Fibroblast of skin of left biceps (primary cell): ENCODE results near the gene PRCD.

ENCODE experiments used
- DNase-seq, 2 experiments: peaks; one replicate each; pipeline ENCODE4 v3.0.0-alpha.2; 2013; ENCODE audit warnings: low read depth in 2 of 2

PRCD gene

DNA sequence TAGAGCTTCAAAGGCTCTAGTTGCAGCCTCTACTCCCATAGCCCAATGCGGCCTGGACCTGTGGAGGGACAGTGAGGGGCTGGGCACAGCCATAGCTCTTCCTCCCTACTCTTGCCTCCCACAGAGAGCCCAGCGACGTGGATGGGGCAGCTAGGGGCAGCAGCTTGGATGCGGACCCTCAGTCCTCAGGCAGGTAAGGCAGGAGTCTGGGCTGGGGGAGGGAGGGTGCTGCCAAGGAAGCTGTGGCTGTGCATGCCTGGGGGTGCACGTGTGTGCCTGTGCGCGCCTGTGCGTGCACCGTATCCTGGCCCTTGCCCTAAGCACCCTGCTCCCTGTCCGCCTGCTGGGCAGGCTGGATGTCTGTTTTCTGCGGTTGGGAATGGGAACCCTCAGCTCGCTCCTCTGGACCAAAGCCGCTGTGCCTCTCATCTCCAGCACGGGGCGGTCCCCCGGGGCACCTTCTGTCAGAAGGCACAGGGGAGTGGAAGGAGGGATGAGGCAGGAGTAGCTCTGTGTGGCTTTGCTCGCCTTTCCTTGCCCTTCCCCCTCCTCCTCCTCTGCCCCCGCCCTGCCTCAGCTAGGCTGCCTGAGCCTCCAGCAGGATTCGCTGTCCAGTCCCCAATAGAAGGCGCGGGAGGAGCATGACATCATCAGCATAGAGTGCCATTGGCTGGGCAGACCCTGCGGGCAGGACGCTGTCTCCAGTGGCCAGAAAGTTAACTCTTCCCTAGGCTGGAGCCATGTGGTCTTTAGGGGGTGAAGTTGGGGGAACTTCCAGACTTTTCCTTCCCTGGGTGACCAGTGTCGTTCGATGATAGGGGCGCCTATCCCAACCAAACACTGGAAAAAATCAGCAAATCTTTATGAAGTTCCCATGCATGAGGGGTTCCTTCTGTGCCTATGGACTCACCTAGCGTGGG is 797 bp downstream of the PRCD start:
- peak; percentile 75 to 80 for DNase-seq

DNA sequence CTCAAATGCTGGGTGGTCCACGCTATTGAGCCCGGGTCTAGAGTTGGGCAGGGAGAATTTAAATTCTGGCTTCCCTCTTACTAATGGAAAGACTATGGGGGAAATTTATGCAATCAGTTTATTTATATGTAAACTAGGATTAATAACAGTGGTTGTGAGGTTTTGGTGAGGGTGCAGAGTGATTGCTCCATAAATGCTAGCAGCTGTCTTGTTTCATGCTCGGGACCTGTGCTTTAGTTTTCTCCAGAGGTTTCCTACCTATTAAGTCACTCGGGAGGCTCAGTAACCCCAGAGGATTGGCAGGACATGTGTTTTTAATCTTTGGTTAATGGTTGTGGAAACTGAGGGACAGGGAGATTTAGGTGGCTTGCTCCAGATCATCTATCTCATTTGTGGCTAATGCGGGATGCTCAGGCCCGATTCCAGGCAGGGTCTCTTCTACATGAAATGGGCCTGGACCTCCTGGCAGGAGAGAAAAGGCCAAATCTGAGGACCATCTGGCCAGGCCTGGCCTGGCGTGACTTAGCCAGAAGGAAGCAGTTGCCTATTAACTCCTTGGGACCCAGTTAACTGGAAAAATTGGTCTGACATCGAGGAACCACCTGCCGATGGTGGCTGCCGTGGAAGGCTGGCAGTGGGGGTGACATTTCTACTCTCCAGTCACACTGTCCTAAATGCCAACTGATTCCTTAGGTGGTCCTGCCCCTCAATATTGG is 2.1 kb downstream of the PRCD start:
- DNase-seq: no peak

DNA sequence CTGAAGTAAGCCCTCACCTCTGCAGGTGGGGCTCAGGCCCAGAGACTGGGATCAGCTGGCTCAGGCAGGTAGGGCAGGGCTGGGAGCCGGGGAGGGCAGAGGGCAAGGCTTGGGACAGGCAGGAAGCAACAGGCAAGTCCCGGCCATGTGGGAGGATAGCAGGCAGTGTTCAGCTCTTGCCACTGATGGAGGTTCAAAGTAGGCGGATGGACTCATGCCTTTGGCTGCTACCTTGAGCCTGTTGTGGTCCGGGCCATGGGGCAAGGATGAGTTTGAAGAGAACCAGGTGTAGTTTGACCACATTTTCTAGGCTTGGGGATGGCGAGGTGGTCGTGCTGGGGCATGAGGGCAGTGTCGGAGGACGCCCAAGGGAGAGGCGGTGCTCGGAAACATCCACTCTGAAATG is 2.7 kb downstream of the PRCD start:
- DNase-seq: no peak

DNA sequence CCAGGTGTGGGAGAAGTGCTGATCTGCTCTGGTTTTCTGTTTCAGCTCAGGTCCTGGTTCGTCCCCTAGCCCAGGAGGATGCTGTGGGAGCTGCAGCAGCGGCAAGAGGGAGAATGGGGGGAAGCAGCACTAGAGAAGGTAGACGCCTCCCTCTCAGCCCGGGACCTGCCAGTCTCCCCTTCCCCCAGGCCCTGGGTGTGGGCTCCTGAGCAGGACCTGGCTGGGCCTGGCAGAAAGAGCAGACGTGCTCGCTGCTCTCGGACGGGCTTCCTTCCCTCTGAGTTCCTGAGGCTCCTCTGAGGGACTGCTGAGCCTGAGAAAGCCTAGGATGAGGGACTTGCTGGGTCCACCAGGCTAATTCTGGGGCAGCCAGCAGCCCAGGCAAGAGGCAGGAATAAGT is 3.1 kb downstream of the PRCD start:
- no peak for DNase-seq

DNA sequence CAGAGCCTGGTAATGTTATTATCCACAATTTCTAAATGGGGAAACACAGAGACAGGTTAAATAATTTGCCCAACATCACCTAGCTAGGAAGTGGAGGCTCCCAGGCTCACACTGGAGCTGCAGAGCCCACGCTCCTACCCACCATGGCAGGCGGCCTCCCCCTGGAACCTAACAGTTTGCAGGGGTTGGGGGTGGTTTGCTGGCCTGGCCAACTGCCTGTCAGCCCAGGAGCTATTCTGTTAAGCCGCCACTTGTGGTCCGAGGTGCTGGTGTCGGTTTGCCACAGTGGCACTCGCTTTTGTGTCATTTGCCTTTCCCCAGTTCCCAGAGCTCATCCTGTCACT is 3.6 kb downstream of the PRCD start:
- DNase-seq: no peak

DNA sequence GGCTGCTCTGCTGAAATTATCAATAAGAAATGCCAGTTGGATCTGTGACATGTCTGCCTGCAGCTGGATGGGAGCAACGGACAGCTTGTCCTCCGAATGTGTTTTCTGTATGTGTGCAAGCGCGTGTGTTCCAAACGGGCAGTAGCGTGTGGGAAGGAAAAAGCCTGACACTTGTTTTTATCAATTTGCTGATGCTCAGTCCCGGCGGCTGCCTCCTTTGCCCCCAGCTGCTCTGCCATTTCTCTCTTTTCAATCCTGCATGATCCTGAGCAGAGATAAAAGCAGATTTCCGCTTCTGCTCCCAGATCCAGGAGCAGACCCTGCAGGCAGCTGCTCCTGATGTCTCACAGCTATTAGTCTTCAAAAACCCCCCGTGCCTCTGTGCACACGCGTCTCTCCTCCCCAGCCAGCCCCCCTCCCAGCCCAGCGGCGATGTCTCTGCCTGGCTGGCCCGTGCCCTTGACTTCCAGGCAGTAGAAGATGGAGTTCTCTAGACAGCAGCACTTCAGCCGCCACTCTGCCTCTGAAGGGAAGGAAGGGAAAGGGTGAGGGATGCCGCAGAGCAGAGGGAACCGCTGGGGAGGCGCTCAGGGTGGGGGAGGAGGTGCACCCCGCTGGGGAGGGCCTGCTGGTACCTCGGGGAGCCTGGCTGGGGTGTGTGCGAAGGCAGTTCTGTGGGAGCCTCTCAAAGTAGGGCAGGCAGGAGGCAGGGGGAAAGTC is 4.1 kb downstream of the PRCD start:
- DNase-seq: no peak

DNA sequence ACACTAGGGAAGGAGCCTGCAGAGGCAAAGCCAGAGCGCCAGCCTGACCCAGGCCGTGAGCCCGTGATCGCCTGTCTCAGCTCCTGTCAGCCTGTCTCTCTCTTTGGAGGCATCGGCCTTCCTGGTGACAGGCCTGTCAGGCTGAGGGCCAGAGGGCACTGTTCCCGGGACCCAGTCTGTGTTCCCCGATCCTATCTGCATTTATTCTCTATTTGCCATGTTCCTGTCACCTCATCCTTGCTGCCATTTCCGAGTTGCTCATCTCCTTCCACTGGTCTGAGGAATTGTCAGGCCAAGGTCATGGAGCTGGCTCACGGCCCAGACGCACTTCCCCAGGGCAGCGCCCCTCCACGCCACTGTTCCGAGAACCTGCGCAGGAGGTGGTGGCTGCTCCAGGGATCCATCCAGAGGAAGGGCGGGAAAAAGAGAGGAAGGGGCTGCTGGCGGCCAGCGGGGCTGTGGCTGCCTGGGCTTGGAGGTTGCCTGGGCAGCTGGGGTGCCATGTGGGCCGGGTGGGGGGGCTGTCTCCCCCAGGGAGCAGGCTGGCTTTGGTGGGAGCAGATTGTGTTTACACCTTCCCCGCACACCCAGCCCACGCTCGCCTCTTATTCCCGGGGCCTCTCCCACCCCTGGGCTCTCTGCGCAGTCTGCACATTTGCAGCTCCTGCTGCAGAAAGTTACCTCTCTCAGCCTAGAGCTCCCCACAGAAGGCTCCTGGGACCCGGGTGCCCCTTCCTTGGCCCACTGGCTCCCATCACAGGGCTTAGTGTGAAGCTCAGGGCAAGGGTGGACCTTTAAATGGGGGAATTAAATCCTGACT is 4.9 kb downstream of the PRCD start:
- no peak for DNase-seq

DNA sequence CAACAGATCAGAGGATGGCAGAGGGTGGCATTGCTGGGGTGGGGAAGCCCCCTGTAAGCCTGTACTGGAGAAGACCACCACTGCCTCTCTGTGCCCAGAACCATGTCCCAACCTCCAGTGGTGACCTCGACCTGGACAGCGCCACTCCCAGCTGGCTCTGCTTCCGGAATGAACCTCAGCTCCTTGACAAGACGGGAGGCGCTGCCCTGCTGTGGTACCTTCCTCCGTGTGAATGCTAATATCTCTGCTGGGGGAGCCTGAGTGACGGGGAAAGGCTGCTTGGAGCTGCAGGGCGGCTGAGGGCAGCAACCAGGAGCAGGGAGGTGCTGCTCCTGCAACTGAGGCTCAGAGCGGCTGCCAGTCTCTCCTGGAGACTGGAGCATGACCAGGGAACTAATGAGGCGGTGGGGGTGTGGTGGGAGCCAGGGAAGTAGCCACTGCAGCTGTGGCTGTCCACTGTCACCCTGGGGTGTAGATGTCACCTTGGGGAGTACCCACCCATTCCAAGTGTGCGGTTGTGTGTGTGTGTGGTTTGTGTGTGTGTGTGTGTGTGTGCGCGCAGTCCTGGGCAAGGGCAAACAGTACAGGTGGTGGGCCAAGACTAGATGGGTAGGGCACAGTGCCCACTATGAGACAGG is 6.2 kb downstream of the PRCD start:
- DNase-seq: no peak

DNA sequence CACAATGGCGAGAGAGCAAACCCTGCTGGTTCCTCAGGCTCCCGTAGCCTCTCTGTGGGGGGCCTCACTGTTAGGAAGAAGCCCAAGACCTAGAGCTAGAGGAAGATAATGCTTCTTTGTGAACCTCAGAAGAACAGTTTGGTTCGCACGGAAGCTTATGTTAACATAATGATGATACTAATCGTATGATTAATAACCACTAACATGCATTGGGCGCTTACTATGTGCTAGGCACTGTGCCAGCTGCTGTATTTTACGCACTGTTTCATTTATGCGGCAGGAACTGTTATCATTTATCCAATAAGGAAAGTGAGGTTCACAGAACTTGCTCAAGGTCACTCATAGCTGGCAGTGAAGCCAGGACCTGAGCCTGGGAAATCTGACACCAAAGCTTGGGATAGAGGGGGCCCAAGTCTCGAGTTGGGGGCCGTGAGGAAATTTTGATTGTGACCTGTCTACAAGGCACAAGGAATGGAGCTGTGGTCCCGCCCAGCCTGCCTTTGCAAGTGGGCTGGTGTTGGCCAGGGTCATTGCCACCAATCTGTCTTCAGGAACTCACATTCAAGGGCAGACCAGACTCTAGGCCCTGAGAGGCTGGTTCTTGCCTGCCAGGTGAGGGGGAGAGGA is 6.8 kb downstream of the PRCD start:
- peak; percentile 84 for DNase-seq

DNA sequence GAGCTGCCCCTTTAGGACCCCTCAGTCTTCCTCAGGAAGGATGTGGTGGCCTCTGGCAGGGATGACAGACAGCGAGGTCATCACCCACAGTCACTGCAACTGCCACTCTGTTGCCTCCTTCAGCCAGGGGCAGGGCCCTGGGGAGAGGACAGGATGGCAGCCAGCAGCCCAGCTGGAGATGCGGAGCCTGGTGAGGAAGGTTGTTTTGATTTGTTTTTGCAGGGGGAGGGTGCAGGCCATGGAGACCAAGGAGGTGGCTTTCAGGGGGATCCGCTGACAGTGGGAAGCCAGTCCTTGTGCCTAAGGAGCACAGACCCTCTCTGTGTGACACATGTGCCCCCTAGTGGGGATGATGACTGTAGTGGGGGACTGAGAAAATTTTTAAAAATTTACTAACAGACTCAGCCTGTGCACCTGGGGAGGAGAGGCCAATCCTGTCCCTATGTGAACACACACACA is 7.4 kb downstream of the PRCD start:
- no peak for DNase-seq

DNA sequence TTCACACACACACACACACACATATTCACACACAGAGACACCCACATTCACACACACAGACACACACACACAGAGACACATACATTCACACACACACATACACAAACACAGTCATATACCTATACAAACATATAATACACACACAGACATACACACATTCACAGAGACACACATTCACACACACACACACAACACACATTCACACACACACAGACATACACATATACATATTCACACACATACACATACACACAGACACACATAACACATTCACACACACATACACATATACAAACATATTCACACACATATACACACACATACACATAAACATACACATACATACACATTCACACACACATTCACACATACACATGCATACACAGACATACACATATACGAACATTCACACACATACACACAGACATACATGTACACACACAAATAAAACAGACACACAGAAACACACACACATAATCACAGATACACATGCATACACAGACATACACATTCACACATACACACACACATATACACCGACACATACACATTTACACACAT is 7.9 kb downstream of the PRCD start:
- no peak for DNase-seq

DNA sequence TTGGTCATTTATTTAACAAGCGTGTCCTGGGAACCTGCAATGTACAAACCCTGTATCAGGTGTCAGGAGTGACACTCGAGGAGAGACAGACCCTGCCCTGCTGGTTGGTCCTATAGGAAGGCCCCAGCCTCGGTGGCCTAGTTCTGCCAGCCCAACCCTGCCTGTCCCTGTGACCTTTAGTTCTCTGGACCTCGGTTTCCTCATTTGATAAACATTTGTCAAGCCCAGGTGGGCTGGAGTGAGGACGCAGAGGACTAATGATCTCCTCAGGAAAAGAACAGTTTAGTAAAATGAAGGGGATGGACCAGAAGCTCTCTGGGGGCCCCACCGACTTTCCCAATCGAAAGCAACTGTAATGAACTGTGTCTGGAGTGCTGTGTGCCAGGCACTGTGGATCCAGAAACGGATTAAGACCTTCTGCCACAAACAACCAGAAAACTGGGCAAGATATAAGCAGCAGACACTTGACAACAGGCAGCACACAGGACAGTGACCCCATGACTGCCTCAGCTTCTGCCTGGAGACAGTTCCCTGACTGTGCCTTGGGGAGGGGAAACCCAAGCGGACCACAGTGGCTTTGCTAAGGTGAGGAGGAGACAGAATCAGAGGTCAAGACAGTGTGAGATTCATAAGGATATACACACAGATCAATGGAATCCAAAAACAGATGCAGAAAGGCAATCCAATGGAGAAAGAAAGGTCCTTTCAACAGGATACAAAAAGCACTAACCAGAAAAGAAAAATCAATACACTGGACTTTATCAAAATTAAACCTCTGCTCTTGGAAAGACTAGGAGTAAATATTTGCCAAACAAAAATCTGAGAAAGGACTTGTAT is 8.8 kb downstream of the PRCD start:
- DNase-seq: no peak

DNA sequence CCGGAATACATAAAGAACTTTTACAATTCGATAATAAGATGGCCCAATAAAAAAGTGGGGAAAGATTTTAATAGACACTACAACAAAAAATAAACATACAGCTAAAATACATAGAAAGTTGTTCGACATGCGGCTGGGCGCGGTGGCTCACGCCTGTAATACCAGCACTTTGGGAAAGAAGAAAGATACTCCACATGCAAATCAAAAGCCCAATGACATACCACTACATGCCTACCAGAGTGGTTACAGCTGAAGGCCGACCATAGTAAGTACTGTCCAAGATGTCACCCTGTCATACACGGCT is 9.3 kb downstream of the PRCD start:
- no peak for DNase-seq

DNA sequence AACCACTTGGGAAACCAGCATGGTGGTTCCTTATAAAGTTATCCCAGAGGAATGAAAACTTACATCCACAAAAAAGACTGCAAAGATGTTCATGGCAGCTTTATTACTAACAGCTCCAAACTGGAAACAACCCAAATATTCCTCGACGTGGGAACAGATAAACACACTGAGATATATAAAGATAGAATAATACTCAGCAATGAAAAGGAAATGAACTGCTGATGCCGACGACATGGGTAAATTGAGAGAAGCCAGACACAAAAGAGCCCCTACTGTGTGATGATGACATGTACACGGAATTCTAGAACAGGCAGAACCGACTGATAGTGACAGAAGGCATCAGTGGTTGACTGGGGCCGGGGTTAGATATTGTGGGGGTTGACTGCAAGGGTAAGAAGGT is 9.7 kb downstream of the PRCD start:
- no peak for DNase-seq

DNA sequence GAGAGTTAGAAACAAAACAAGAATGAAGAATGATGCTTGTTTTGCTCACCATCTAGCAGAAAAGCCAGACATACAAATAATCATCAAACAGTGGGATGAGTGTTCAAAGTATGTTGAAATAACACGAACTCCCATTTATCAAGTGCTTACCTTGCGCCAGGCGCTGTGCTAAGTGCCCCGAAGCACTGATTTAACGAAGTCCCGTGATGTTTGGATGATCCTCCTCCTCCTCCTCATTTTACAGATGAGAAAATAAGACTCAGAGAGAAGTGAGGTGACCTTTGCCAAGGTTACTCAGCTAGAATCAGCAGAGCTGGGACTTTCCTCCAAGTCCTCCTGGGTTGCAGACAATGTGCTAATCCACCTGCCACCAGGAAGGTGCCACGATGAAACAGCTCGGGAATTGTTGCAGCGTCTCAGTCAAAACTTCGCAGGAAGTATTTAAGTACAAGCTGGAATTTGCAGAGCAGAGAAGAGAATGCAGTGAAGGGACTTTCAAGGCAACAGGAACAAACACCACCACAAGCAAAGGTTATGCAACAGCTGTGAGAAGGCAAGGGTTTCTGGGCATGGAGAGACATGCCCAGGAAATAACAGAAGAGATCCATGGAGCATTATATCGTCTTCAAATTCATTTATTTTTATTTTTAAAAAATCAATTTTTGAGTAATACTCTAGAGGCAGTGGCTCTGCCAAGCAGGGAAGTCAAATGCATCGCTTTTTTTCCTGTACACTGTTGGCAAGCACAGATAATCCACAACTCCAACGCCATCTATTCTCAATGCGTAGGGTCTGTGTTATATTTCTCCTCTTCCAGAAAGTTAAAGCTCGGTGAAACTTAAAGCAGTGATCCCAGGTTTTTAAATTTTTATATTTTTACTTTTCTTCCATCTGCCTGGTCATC is 11.1 kb downstream of the PRCD start:
- DNase-seq: no peak

DNA sequence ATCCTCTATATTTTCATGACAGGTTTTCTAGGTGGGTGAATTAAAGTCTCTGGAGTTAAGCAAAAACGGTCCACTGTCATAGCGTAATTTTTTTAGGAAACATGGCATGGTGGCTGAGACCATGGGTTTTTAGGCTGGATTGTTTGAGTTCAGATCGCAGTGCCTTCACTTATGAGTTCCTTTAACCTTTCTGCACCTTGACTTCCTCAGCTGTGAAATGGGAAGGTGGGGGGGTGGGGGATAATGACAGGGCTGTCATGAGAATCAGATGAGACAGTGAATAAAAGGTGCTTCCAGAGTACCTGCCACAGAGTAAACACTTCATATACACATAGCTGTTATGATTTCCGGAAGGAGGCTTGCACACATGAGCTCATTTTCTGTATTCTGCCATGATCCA is 11.8 kb downstream of the PRCD start:
- no peak for DNase-seq

DNA sequence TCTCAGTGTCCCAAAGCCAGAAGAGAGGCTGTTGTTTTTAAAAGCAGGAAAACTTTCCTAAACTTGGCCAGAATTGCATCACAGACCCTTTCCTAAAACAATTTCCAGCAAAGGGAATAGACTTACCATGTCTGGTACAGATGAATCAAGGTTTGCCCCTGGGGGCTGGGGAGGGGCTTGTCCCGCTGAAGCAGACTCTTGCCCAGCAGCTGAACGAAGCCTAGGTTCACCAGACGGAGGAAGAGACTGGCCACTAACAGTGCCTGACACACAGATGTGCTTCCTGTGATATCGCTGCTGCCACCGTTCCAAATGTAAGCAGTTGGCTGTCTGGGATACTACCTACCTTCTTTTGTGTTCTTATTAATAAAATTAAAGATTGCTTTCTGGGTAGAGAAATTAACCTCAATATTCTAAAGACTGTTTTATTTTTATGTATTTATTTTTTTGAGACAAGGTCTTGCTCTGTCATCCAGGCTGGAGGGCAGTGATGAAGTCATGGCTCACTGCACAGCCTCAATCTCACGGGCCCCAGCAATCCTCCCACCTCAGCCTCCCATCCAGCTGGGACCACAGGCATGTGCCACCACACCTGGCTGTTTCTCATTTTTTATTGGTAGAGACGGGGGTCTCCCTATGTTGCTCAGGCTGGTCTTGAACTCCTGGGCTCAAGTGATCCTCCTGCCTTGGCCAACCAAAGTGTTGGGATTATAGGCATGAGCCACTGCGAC is 13.5 kb downstream of the PRCD start:
- no peak for DNase-seq

DNA sequence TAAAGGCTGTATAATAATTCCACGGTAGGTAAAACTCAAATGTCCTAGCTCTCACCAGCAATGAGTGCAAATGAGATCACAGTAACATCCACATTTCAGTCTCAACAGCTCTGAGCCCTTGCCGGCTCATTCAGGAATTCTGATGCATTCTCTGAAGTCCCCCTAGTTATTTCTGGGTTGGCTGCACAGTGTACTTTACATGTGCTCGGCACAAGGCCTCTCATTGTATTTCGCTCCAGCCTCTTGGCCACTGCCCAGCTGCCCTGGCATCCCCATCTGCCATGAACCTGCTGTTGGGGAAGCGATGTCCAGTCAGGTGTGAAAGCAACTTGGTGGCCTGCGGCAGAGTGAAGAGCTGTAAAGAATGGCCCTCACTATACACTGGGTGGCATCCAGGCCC is 14.3 kb downstream of the PRCD start:
- DNase-seq: no peak
